ENCODE data around the gene DNAJB4. TPM values are rescaled to one million over a fixed set of nuclear protein-coding genes. Genes with fewer than 3 reads are reported as not detected.

Gene DNAJB4
- total RNA-seq, 1 donor from 2014 or later, result 40.6 TPM

GRCh38 chr1:77958391-77958790 lies 46.3 kb upstream of the DNAJB4 start:
- H2AFZ ChIP-seq (replicated peaks), result no peak overlapping the region
- H3K27ac ChIP-seq, result no peak overlapping the region
- H3K9me3 Mint-ChIP-seq, result no peaks in the 10 kb centered on the region
- no peaks in the 10 kb centered on the region for H3K9me3 ChIP-seq (ENCODE audit: low read depth)
- H4K20me1 ChIP-seq (ENCODE audit: low read depth), result peaks cover 88% of the 10 kb centered on the region
- no peak for DNase-seq (ENCODE audit: low spot score)
- H3K9ac ChIP-seq, result no peak overlapping the region
- peaks cover 25% of the 10 kb centered on the region for H3F3A ChIP-seq (ENCODE audit: low read depth)
- no peaks in the 10 kb centered on the region for H3K4me1 ChIP-seq
- H3K4me3 ChIP-seq, result no peak overlapping the region
- TF ChIP-seq CTCF (IDR thresholded peaks at IDR 0.05) (no peak), EZH2 (IDR thresholded peaks at IDR 0.05) (no peak), EZH2phosphoT487 (IDR thresholded peaks at IDR 0.05) (no peak)
- H3K27me3 Mint-ChIP-seq (ENCODE audit: insufficient read depth, low read depth), result no peaks in the 10 kb centered on the region
- no peak overlapping the region for H3K4me3 Mint-ChIP-seq
- H3K36me3 Mint-ChIP-seq, result peaks cover 54% of the 10 kb centered on the region
- peaks cover 96% of the 10 kb centered on the region for H3K79me2 ChIP-seq (ENCODE audit: low read depth)
- no peak overlapping the region for H3K27ac Mint-ChIP-seq
- no peaks in the 10 kb centered on the region for H3K4me1 Mint-ChIP-seq
- no peaks in the 10 kb centered on the region for H3K27me3 ChIP-seq
- H3K36me3 ChIP-seq, result peaks cover 76% of the 10 kb centered on the region
- H3K4me2 ChIP-seq, result no peak overlapping the region

GRCh38 chr1:77958850-77959249 lies 45.9 kb upstream of the DNAJB4 start:
- Histone ChIP-seq H3K27me3 (no peaks in the 10 kb centered on the region), H3K4me3 (no peak overlapping the region), H3K4me2 (no peak overlapping the region), H2AFZ (replicated peaks) (no peak overlapping the region), H3K27ac (no peak overlapping the region), H3K9ac (no peak overlapping the region), H4K20me1 (ENCODE audit: low read depth) (peaks cover 88% of the 10 kb centered on the region), H3K79me2 (ENCODE audit: low read depth) (peaks cover 98% of the 10 kb centered on the region), H3K36me3 (peaks cover 78% of the 10 kb centered on the region), H3K9me3 (ENCODE audit: low read depth) (no peaks in the 10 kb centered on the region), H3K4me1 (no peaks in the 10 kb centered on the region), H3F3A (ENCODE audit: low read depth) (peaks cover 25% of the 10 kb centered on the region)
- no peaks in the 10 kb centered on the region for H3K27me3 Mint-ChIP-seq (ENCODE audit: insufficient read depth, low read depth)
- no peak overlapping the region for H3K27ac Mint-ChIP-seq
- no peak for TF ChIP-seq CTCF (IDR thresholded peaks at IDR 0.05)
- no peak for DNase-seq (ENCODE audit: low spot score)
- H3K4me1 Mint-ChIP-seq, result no peaks in the 10 kb centered on the region
- peaks cover 53% of the 10 kb centered on the region for H3K36me3 Mint-ChIP-seq
- H3K4me3 Mint-ChIP-seq, result no peak overlapping the region
- H3K9me3 Mint-ChIP-seq, result no peaks in the 10 kb centered on the region

- peaks cover 73% of the 10 kb centered on the region for H3K36me3 ChIP-seq
- no peaks in the 10 kb centered on the region for H3K9me3 ChIP-seq (ENCODE audit: low read depth)
- peaks cover 58% of the 10 kb centered on the region for H3K36me3 Mint-ChIP-seq
- H3K4me2 ChIP-seq, result no peak overlapping the region
- H3K4me1 Mint-ChIP-seq, result no peaks in the 10 kb centered on the region
- H3K27ac Mint-ChIP-seq, result no peak overlapping the region
- no peak overlapping the region for H3K9ac ChIP-seq
- no peak overlapping the region for H2AFZ ChIP-seq (replicated peaks)
- H3K4me3 Mint-ChIP-seq, result no peak overlapping the region
- H3K27ac ChIP-seq, result no peak overlapping the region
- H3F3A ChIP-seq (ENCODE audit: low read depth), result peaks cover 26% of the 10 kb centered on the region
- H3K27me3 ChIP-seq, result no peaks in the 10 kb centered on the region
- no peaks in the 10 kb centered on the region for H3K27me3 Mint-ChIP-seq (ENCODE audit: insufficient read depth, low read depth)
- no peaks in the 10 kb centered on the region for H3K9me3 Mint-ChIP-seq
- H3K79me2 ChIP-seq (ENCODE audit: low read depth), result peaks cover 99% of the 10 kb centered on the region
- TF ChIP-seq EZH2phosphoT487 (IDR thresholded peaks at IDR 0.05) (no peak), CTCF (IDR thresholded peaks at IDR 0.05) (no peak), EZH2 (IDR thresholded peaks at IDR 0.05) (no peak)
- no peaks in the 10 kb centered on the region for H3K4me1 ChIP-seq
- no peak overlapping the region for H3K4me3 ChIP-seq
- H4K20me1 ChIP-seq (ENCODE audit: low read depth), result peaks cover 89% of the 10 kb centered on the region
- no peak for DNase-seq (ENCODE audit: low spot score)
These were observed 43.3 kb upstream of the DNAJB4 start for GRCh38 chr1:77961392-77961791.
